ENCODE results near the gene NUCKS1.

Gene NUCKS1

GRCh38 chr1:205772607-205773032 lies 22.6 kb upstream of the NUCKS1 start:
- DNase-seq (ENCODE audit: low read depth in 2 of 3, low spot score in 1 of 3) = peak in 1 of 3 donors; percentile 25

DNA sequence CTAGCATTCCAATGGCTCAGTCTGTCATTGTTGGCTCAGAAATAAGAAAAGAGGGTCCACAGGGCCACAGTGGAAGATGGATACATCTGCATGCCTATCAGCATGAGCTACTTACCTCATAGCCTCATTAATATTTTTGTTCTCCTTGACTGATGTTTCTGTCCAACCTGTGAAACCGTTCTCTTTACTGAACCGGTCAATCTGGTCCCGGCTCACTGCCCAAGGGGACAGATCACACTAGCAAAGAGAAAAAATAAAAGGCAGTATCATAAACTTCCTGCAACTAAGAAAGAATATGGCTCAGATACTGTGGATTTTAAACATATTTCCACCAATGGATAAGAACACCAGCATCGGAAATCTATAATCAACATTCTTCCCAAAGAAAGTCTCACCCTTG lies 20.6 kb upstream of the NUCKS1 start:
- DNase-seq (ENCODE audit: low read depth in 2 of 3, low spot score in 1 of 3) = no peak

DNA sequence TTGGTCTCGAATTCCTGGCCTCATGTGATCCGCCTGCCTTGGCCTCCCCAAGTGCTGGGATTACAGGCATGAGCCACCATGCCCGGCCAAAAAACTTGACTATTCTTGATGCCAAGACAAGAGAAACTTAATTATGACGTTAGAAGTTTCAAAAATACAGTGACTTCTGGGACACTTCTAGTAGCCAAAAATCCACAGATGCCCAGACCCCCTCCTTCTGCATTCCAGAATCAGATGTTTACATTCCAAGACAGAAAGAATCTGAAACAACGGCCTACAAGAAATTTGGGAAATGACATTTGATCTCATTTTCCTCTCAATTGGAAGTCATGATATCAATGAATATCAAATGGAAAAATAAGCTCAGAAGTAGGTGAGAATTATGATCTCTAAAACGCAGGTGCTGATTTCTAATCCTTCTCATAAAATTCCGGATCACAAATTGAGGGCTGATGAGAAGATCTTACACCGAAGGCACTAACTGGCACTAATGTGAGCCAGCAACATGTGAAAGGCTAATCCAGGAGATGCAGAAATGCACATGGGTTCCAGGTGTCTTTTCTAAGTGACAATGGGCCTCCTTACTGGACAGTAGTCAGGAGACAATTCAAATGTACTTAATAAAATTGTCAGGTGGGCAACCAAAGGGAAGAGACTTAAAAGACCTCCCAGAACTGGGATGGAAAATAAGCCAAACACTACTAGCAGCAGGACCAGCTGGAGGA lies 19.8 kb upstream of the NUCKS1 start:
- no peak for DNase-seq (ENCODE audit: low read depth in 2 of 3, low spot score in 1 of 3)

GRCh38 chr1:205767248-205767647 lies 17.3 kb upstream of the NUCKS1 start:
- DNase-seq (ENCODE audit: low read depth in 2 of 3, low spot score in 1 of 3) = no peak

DNA sequence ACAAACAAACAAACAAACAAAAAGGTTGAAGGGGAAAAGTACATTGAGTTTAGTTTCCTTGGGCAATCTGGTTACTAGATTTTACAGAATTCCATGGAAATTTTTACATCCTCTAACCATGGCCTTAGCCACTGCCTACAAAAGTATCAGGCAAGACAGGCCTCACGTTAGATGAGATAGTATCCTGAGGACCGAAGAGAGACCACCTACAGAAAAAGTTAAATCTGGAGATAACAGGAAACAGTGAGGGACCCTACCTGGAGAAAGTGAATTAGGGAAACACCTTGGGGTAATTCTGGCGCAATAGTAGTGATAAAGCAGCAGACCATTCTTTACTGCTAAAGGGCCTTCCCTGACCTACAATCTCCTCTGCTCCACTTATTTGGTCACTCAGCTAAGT lies 16.6 kb upstream of the NUCKS1 start:
- no peak for DNase-seq (ENCODE audit: low read depth in 2 of 3, low spot score in 1 of 3)

DNA sequence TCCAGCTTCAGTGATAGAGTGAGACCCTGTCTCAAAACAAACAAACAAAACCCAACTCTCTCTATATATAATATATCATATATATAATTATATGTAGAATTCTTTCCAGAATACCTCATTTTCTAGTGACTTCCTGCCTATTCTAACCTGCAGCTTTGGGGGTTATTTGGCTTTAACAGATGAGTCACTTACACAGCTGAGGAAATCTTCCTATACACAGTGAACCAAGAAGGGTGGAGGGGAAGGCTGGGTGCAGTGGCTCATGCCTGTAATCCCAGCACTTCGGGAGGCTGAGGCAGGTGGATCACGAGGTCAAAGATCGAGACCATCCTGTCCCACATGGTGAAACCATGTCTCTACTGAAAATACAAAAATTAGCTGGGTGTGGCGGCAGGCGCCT lies 16.1 kb upstream of the NUCKS1 start:
- no peak for DNase-seq (ENCODE audit: low read depth in 2 of 3, low spot score in 1 of 3)

DNA sequence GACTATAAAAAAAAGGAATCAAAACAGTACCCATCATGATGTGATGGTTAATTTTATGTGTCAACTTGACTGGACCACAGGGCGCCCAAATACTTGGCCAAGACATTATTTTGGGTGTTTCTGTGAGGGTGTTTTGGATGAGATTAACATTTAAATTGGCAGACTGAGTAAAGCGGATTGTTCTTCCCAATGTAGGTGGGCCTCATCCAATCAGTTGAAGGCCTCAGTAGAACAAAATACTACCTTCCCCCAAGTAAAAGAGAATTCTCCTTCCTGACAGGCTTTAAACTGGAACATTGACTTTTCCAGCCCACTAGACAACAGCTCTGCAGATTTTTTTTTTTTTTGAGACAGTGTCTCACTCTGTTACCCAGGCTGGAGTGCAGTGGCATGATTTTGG lies 14.6 kb upstream of the NUCKS1 start:
- DNase-seq (ENCODE audit: low read depth in 2 of 3, low spot score in 1 of 3) = no peak

GRCh38 chr1:205763980-205764379 lies 14.0 kb upstream of the NUCKS1 start:
- DNase-seq (ENCODE audit: low read depth in 2 of 3, low spot score in 1 of 3) = no peak

GRCh38 chr1:205760606-205761005 lies 10.6 kb upstream of the NUCKS1 start:
- no peak for DNase-seq (ENCODE audit: low read depth in 2 of 3, low spot score in 1 of 3)

DNA sequence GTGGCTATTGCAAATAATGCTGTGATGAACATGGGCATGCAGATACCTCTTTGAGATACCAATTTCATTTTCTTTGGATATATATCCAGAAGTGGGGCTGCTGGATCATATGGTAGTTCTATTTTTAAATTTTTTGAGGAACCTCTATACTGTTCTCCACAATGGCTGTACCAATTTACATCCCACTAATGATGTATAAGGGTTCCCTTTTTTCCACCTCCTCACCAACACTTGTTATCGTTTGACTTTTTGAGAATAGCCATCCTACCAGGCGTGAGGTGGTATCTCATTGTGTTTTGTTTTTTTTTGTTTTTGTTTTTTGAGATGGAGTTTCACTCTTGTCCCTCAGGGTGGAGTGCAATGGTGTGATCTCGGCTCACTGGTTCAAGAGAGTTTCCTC lies 6.6 kb upstream of the NUCKS1 start:
- DNase-seq (ENCODE audit: low read depth in 2 of 3, low spot score in 1 of 3) = no peak

DNA sequence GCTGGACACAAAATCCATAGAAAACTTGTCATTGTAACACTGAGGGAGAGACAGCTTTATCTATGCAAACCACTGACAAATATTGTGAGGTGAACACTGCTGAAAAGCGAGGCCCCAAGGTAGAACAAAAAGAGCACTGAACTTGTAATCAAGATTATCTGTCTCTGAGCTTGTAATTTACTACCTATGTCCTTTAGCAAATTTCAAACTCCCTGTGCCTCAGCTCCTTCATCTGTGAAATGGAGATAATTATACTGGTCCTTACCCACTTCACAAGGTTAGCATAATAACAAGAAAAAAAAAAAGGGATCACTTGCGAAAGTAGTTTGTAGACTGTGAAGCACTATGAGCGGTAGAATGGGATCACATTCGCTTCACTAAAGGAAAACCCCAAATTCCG lies 4.9 kb upstream of the NUCKS1 start:
- DNase-seq (ENCODE audit: low read depth in 2 of 3, low spot score in 1 of 3) = no peak

DNA sequence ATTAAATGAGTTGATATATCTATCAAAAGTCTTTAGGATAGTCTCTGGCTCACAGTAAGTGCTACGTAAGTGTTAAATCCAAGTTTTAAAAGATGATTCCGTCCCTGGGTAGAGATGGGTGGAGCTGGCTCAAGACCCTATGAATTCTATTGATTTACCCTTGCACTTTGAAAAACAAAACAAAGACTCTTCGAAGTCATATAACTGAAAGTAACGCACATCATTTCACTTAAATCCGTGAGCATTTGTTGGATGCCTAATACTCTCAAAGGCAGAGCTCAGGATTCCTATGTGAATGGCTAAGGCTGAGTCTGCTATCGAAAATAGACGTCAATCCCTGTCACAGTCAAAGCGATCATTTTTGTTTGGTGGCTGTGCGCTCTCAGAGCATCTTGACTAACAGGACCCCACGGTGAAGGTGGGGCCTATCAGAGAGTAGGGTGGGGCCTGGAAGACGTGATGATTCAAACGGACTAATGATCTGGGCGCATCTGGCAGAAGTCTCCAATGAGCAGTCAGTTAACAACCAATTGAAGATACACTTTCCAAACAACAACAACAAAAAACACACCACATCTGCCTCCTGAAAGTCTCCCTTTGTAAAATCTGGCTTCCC lies 1.2 kb upstream of the NUCKS1 start:
- DNase-seq (ENCODE audit: low read depth in 2 of 3, low spot score in 1 of 3) = no peak

DNA sequence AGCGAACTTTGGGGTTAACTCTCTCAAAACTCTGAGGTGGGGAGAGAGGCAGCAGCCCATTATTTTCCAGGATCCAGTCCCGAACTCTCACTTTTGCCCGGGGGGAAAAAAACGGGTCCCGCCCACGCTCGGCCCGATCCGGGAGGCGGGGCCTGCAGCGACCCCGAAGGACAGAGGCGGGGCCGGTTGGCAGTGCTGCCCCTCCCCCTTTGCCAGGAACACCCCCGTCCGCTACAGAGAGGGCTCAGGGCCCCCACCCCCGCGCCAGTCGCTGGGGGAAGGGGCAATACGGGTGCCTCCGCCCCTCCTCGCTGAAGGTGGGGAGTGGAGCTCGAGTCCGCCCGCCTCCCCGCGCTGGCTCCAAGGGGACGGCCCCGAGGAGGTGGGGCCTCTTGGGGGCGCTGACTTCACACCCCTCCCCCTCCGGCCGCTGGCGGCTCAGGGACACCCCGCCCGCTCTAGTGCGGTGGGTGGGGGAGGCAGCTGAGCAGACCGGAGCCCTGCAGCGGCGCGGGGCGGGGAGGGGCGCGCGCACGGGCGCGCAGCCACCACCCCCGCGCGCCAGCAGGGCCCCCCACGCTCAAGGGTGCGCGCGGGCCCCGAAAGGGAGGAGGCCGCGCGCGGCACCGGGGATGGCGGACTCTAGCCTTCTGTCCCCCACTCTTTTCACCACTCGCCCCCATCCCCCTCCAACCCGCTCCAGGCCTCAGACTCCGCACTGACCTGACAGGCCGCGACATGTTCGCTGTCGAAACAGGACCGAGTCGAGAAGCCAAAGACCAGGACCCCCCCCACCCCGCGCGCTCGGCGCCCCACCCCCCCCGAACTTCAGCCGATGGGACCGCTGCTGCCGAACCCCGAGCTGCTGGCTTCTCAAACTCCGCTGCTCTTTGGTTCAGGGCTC lies 496 bp downstream of the NUCKS1 start:
- peak; percentile 92 to 97 (median 96) for DNase-seq (ENCODE audit: low read depth in 2 of 3, low spot score in 1 of 3)

- peak; percentile 28 to 36 (median 32) for DNase-seq (ENCODE audit: low read depth in 2 of 3, low spot score in 1 of 3)
These were observed 1.4 kb downstream of the NUCKS1 start for GRCh38 chr1:205748403-205749233.

GRCh38 chr1:205746757-205747412 lies 3.1 kb downstream of the NUCKS1 start:
- no peak for DNase-seq (ENCODE audit: low read depth in 2 of 3, low spot score in 1 of 3)

- no peak for DNase-seq (ENCODE audit: low read depth in 2 of 3, low spot score in 1 of 3)
These were observed 5.6 kb downstream of the NUCKS1 start for GRCh38 chr1:205744403-205744802.

DNA sequence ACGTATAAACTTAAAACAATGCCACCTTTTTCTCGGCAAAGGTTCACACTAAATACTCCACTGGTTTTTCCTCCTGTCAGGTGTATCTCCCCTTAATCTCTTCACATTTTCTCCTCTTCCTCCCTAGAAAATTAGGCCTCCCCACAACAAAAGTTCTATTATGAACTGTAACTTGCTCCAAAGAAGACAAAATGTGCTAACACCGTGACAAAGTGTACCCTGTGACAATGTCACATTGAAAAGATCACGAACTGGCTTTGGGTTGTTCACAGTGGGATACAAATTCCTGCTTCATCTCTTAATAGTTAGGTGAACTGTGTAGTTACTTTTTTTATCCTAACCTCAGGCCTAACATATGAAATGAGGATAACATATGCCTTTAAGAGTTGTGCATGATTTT lies 6.0 kb downstream of the NUCKS1 start:
- DNase-seq (ENCODE audit: low read depth in 2 of 3, low spot score in 1 of 3) = no peak

DNA sequence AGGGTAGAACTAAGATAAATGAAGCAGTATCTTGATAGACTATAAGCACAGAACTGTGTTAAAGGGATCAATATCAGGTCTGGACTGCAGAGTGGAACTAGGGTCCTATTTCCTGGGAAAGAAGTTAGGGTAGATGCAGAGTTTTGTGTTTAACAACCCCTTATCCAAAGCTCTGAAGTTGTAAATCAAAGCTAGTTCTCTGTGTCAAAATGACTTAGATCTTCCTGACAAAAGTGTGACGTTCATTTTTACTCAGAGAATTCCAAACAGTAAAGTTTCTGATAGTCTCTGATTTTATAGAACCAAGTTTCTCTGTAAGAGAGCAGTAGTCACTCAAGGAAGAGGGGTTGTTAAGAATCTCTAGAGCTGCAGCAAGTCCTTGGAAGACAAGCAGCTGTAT lies 8.3 kb downstream of the NUCKS1 start:
- no peak for DNase-seq (ENCODE audit: low read depth in 2 of 3, low spot score in 1 of 3)

DNA sequence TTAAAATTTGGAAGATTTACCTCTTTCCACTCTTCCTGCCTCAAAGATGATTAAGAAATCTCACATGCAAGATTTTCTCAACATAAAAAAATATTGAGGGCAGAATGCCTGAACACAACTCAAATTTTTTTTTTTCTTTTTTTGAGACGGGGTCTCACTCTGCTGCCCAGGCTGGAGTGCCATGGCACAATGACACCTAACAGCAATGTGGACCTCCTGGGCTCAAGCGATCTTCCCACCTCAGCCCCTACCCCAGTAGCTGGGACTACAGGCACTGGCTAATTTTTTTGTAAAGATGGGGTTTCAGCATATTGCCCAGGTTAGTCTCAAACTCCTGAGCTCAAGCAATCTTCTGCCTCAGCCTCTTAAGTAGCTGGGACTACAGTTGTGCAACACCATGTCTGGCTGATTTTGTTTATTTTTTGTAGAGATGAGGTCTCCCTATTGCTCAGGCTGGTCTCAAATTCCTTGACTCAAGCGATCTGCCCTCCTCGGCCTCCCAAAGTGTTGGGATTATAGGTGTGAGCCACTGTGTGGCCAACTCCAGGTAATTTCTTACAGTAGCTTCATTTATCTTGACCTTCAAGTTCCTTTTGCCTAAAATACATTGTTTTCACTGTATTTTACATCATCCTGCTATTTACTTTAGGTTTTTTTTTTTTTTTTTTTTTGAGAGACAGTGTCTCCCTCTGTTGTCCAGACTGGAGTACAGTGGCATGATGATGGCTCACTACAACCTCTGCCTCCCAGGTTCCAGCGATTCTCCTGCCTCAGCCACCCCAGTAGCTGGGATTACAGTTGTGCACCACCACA lies 10.4 kb downstream of the NUCKS1 start:
- no peak for DNase-seq (ENCODE audit: low read depth in 2 of 3, low spot score in 1 of 3)

DNA sequence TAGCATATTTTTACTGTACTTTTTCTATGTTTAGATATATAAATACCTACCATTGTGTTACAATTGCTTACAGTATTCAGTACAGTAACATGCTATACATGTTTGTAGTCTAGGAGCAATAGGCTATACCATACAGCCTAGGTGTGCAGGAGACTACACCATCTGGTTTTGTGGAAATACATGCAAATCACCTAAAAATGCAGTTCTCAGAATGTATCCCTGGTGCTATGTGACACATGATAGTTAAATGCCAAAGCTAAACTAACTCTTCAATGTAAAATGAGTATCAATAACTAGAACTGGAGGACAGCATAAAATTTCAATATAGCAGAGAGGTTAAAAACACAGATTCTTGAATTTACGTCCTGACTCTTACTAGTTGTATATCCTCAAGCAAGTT lies 14.8 kb downstream of the NUCKS1 start:
- no peak for DNase-seq (ENCODE audit: low read depth in 2 of 3, low spot score in 1 of 3)
